Cardiac fibroblast (primary cell): ENCODE data around the gene FMNL2.
A peak's percentile ranks its signal among the peaks of the same experiment; 100 is the strongest.

Experiments
- DNase-seq, 2 donors: peaks; one replicate each; pipeline versions ENCODE4 v3.0.0 to v3.0.0-alpha.2; 2010; ENCODE audit warnings: low read depth in 2 of 2
- H3K4me3 ChIP-seq, 2 donors: replicated peaks in 1 of 2; 1 replicate in 1 of 2; 2 replicates in 1 of 2; pipeline ENCODE4 v1.5.1; 2011; ENCODE audit warnings: low read depth in 2 of 2, low read length in 2 of 2, mild to moderate bottlenecking in 2 of 2, moderate library complexity in 1 of 2
- TF ChIP-seq, protein P1 (sequence below): IDR thresholded peaks from one replicate; pipeline ENCODE4 v1.5.1; 2011; ENCODE audit warnings: low read depth, mild to moderate bottlenecking, low read length, inconsistent platforms

The FMNL2 gene

GRCh38 chr2:152622219-152622618, 287.2 kb downstream of the FMNL2 start:
- no peak for DNase-seq
- no peak overlapping the region for H3K4me3 ChIP-seq
- TF ChIP-seq, protein P1, sequence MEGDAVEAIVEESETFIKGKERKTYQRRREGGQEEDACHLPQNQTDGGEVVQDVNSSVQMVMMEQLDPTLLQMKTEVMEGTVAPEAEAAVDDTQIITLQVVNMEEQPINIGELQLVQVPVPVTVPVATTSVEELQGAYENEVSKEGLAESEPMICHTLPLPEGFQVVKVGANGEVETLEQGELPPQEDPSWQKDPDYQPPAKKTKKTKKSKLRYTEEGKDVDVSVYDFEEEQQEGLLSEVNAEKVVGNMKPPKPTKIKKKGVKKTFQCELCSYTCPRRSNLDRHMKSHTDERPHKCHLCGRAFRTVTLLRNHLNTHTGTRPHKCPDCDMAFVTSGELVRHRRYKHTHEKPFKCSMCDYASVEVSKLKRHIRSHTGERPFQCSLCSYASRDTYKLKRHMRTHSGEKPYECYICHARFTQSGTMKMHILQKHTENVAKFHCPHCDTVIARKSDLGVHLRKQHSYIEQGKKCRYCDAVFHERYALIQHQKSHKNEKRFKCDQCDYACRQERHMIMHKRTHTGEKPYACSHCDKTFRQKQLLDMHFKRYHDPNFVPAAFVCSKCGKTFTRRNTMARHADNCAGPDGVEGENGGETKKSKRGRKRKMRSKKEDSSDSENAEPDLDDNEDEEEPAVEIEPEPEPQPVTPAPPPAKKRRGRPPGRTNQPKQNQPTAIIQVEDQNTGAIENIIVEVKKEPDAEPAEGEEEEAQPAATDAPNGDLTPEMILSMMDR, result no peak

GRCh38 chr2:152623076-152623740, 288.2 kb downstream of the FMNL2 start:
- TF ChIP-seq, protein P1, result no peak
- no peak overlapping the region for H3K4me3 ChIP-seq
- DNase-seq, result no peak

DNA sequence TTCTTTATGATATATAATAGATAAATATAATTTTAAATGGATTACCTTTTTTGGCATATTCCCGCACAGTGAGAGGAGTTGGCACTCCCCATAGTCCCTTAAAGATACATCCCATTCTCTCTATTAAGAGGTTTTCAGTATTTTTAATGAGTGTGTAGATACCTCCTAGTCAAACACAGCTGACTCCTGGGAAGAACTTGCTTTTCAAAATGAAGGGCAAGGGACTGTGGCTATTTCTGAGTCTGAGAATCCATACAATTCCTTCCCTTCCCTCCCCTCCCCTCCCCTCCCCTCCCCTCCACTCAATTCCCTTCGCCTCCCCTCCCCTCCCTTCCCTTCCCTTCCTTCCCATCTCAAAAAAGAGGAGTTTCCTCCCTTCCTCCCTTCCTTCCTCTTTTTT, 288.8 kb downstream of the FMNL2 start:
- no peak overlapping the region for H3K4me3 ChIP-seq
- TF ChIP-seq, protein P1, result no peak
- no peak for DNase-seq

GRCh38 chr2:152624805-152625204, 289.8 kb downstream of the FMNL2 start:
- TF ChIP-seq, protein P1, result no peak
- H3K4me3 ChIP-seq, result no peak overlapping the region
- peak in 1 of 2 donors; percentile 16 for DNase-seq

DNA sequence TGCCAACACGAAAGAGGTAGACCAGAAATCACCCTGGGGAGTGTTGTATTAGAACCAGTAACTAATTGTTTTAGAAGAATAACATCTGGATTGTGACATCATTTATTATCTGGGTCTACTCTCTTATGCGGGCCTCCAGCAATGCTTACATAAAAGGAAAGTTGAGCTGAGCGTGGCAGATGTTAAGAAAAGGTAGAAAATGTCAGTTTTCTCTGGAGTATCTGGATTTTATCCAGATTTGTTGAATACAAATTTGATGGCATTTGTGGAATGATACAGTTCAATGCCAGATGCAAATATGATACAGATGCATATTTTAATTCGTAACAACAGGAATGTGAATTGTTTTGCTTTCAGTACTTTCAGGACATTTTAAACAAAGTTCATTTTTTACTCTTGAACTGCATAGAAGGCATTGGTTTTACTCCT, 292.0 kb downstream of the FMNL2 start:
- TF ChIP-seq, protein P1, result no peak
- peak in 1 of 2 donors; percentile 32 for DNase-seq

DNA sequence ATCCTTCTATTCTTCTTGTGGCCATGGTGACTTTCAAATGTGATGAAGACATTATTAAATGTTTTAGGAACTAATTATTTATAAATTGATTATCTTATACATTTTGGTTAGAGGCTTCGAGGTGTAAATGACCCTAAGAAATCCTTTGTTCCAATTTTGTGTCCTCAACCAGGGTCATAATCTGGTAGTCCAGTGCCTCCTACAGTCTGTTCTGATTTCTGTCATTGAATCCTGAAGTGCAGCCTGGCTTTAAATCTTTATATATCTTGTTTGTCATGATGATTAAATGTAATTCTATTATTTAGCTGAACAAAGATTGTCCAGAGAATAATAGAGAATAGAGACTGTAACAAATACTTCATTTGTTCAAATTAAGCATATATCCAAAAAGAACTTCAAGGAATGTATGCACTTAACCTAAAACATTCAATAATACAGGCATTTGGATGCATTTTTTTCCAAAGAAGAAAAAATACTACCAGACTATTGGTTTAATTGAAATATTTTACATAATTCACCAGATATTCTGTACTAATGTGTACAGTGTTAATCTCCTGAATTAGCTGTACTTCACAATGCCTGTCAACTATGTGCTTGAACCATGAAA, 292.5 kb downstream of the FMNL2 start:
- DNase-seq, result peak; percentile 64 to 69
- TF ChIP-seq, protein P1, result peak; percentile 61
- no peak overlapping the region for H3K4me3 ChIP-seq

More for the DNA sequence above, 292.0 kb downstream of the FMNL2 start:
- no peak overlapping the region for H3K4me3 ChIP-seq

DNA sequence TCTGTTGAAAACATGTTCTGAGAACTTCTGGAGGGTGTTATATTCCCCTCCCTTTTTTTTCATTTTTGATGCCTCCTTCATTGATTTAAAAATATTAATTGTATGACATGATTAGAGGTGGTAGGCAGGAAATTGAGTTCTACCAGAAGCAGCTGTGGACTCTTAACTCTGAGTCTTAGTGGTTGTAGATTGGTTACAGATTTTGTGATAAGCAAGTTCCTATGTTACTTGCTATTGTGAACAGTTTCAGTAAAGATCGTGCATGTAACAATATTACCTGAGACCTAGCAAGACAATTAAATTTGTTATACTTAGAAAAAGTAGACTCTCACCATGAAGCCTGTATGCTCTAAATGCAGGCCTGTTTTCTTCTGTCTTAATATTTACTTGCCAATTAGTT, 294.2 kb downstream of the FMNL2 start:
- no peak for DNase-seq
- TF ChIP-seq, protein P1, result no peak

More for the DNA sequence above, 294.2 kb downstream of the FMNL2 start:
- no peak overlapping the region for H3K4me3 ChIP-seq
